OCI-LY3 (cell line): ENCODE results near the gene ADRA1B.

ENCODE experiments used
- H2AFZ ChIP-seq: fragments of 200-600, 300-600 bp; shearing (Covaris generic); 2 replicates; pipeline ENCODE4 v1.6.0; 2014; ENCODE audit warnings: antibody characterized with exemption, low read depth, low read length
- H3K27ac ChIP-seq: fragments of 200-600, 300-600 bp; sonication (generic); 2 replicates; pipeline ENCODE4 v1.5.1; 2014; ENCODE audit warnings: mild to moderate bottlenecking, low read length, moderate library complexity, mixed read lengths
- H3K27me3 ChIP-seq: fragments of 200-600, 300-600 bp; sonication (generic); 2 replicates; pipeline ENCODE4 v1.6.1; 2014; ENCODE audit warnings: low read depth, low read length, mixed read lengths
- H3K36me3 ChIP-seq: fragments of 200-600, 300-600 bp; sonication (generic); replicated peaks from 2 replicates; pipeline ENCODE3; 2014; ENCODE audit warnings: low read depth, low read length, mixed read lengths
- H3K4me1 ChIP-seq: fragments of 300-600, 200-600 bp; sonication (generic); 2 replicates; pipeline ENCODE4 v1.6.1; 2014; ENCODE audit warnings: low read length, mixed read lengths
- H3K4me2 ChIP-seq: fragments of 200-600, 300-600 bp; sonication (generic); 2 replicates; pipeline ENCODE4 v1.6.1; 2014; ENCODE audit warnings: low read length, mixed read lengths
- H3K4me3 ChIP-seq: fragments of 300-600, 200-600 bp; sonication (generic); 2 replicates; pipeline ENCODE4 v1.5.1; 2014; ENCODE audit warnings: antibody characterized with exemption, mild to moderate bottlenecking, low read length, moderate library complexity
- H3K79me2 ChIP-seq: fragments of 300-600, 200-600 bp; shearing (Covaris generic); 2 replicates; pipeline ENCODE4 v1.6.1; 2014; ENCODE audit warnings: mild to moderate bottlenecking, low read length, mixed read lengths
- H3K9ac ChIP-seq: fragments of 300-600, 200-600 bp; shearing (Covaris generic); 2 replicates; pipeline ENCODE4 v1.6.0; 2014; ENCODE audit warnings: mild to moderate bottlenecking, low read length, moderate library complexity
- H3K9me3 ChIP-seq: fragments of 200-600, 300-600 bp; shearing (Covaris generic); 2 replicates; pipeline ENCODE4 v1.6.1; 2014; ENCODE audit warnings: low read length, mixed read lengths; ENCODE audit not compliant: insufficient read depth
- H4K20me1 ChIP-seq: fragments of 200-600, 300-600 bp; sonication (generic); 2 replicates; pipeline ENCODE4 v1.6.1; 2016; ENCODE audit warnings: low read length, mixed read lengths; ENCODE audit not compliant: insufficient read depth
- CTCF ChIP-seq: fragments of 200-600, 300-600 bp; sonication (generic); IDR thresholded peaks from 2 replicates; pipeline ENCODE4 v1.5.1; 2014; ENCODE audit warnings: antibody characterized with exemption, low read length, low read depth
- EZH2phosphoT487 ChIP-seq: fragments of 200-600 bp; shearing (Covaris generic); IDR thresholded peaks from 2 replicates; pipeline ENCODE4 v1.6.1; 2018; ENCODE audit warnings: antibody characterized with exemption, mixed run types, low read depth

Gene ADRA1B

DNA sequence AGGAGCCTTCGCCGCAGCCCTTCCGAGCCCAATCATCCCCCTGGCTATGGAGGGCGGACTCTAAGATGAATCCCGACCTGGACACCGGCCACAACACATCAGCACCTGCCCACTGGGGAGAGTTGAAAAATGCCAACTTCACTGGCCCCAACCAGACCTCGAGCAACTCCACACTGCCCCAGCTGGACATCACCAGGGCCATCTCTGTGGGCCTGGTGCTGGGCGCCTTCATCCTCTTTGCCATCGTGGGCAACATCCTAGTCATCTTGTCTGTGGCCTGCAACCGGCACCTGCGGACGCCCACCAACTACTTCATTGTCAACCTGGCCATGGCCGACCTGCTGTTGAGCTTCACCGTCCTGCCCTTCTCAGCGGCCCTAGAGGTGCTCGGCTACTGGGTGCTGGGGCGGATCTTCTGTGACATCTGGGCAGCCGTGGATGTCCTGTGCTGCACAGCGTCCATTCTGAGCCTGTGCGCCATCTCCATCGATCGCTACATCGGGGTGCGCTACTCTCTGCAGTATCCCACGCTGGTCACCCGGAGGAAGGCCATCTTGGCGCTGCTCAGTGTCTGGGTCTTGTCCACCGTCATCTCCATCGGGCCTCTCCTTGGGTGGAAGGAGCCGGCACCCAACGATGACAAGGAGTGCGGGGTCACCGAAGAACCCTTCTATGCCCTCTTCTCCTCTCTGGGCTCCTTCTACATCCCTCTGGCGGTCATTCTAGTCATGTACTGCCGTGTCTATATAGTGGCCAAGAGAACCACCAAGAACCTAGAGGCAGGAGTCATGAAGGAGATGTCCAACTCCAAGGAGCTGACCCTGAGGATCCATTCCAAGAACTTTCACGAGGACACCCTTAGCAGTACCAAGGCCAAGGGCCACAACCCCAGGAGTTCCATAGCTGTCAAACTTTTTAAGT, 819 bp downstream of the ADRA1B start:
- H3K4me2 ChIP-seq: peak overlapping the region; percentile 92
- no peak overlapping the region for H3K27ac ChIP-seq
- H3K9ac ChIP-seq: peak overlapping the region; percentile 54
- H3K4me3 ChIP-seq: peak overlapping the region; percentile 85
- peaks cover 35% of the 10 kb centered on the region for H3K4me1 ChIP-seq
- H2AFZ ChIP-seq: no peak overlapping the region
- no peaks in the 10 kb centered on the region for H4K20me1 ChIP-seq
- H3K36me3 ChIP-seq: no peaks in the 10 kb centered on the region
- no peaks in the 10 kb centered on the region for H3K27me3 ChIP-seq
- no peak for TF ChIP-seq EZH2phosphoT487
- TF ChIP-seq CTCF: no peak
- H3K9me3 ChIP-seq: no peaks in the 10 kb centered on the region
- peaks cover 23% of the 10 kb centered on the region; the same call in 1 of the 2 replicates for H3K79me2 ChIP-seq

- no peak overlapping the region for H2AFZ ChIP-seq
- H3K27me3 ChIP-seq: no peaks in the 10 kb centered on the region
- peaks cover 23% of the 10 kb centered on the region; the same call in 1 of the 2 replicates for H3K79me2 ChIP-seq
- H3K36me3 ChIP-seq: no peaks in the 10 kb centered on the region
- peak overlapping the region; percentile 92 for H3K4me2 ChIP-seq
- no peak overlapping the region for H3K27ac ChIP-seq
- TF ChIP-seq CTCF: no peak
- no peak for TF ChIP-seq EZH2phosphoT487
- H3K4me1 ChIP-seq: peaks cover 35% of the 10 kb centered on the region
- peak overlapping the region; percentile 54 for H3K9ac ChIP-seq
- no peaks in the 10 kb centered on the region for H4K20me1 ChIP-seq
- no peaks in the 10 kb centered on the region for H3K9me3 ChIP-seq
- H3K4me3 ChIP-seq: peak overlapping the region; percentile 85
These were observed 1.7 kb downstream of the ADRA1B start for GRCh38 chr5:159917994-159918393.

DNA sequence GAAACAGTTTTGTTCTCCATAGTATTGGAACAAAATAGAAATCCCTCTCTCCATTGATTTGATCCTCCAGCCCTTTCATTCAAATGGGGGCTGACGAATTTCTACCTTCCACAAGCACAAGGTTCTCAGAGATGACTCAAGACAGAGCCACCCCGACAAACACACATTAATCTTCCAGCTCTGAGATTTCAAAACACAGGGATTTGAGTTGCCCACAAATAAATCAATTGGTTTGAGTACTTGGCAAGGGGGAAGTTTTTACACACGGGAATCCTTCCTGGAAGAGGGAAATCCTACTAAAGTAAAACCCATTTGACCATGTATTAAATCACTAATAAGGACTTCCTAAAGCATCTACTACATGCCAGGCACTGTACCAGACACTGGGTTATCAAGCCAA, 5.4 kb downstream of the ADRA1B start:
- TF ChIP-seq EZH2phosphoT487 (no peak), CTCF (no peak)
- no peak overlapping the region for H2AFZ ChIP-seq
- no peak overlapping the region for H3K4me2 ChIP-seq
- no peaks in the 10 kb centered on the region for H3K36me3 ChIP-seq
- peaks cover 19% of the 10 kb centered on the region for H3K4me1 ChIP-seq
- H3K27ac ChIP-seq: no peak overlapping the region
- no peaks in the 10 kb centered on the region for H3K27me3 ChIP-seq
- H4K20me1 ChIP-seq: no peaks in the 10 kb centered on the region
- no peak overlapping the region for H3K4me3 ChIP-seq
- peaks cover 23% of the 10 kb centered on the region; the same call in 1 of the 2 replicates for H3K79me2 ChIP-seq
- H3K9ac ChIP-seq: no peak overlapping the region
- no peaks in the 10 kb centered on the region for H3K9me3 ChIP-seq

GRCh38 chr5:159923008-159923407, 6.7 kb downstream of the ADRA1B start:
- Histone ChIP-seq H3K4me2 (no peak overlapping the region), H3K4me3 (no peak overlapping the region), H3K79me2 (0 out of 2 replicates have a peak, but pooled peaks cover 11% of the 10 kb centered on the region), H3K27ac (no peak overlapping the region), H3K36me3 (no peaks in the 10 kb centered on the region), H3K27me3 (no peaks in the 10 kb centered on the region), H3K4me1 (peaks cover 6% of the 10 kb centered on the region; the same call in 1 of the 2 replicates), H4K20me1 (no peaks in the 10 kb centered on the region), H2AFZ (no peak overlapping the region), H3K9ac (no peak overlapping the region), H3K9me3 (no peaks in the 10 kb centered on the region)
- TF ChIP-seq CTCF (no peak), EZH2phosphoT487 (no peak)
